Esophagus squamous epithelium (tissue), 5 donors: Measurements from ENCODE around the gene LGI4. TPM values are rescaled to one million over a fixed set of nuclear protein-coding genes. Genes with fewer than 3 reads are reported as not detected.

Experiments used
- DNase-seq: peaks from one replicate; lab custom pipeline; 2025; lab: John Stamatoyannopoulos, UW
- H3K27ac ChIP-seq, 4 donors: fragments of 200-600 bp; sonication (generic); one replicate each; pipeline ENCODE4 v1.5.1; 2016 to 2019; ENCODE audit warnings: mild to moderate bottlenecking in 1 of 4
- H3K27me3 ChIP-seq, 4 donors: fragments of 200-600 bp; sonication (generic); 1 replicate in 3 of 4; 2 replicates in 1 of 4; pipeline versions ENCODE4 v1.5.1 to v1.6.0; 2017 to 2021; ENCODE audit warnings: antibody characterized with exemption in 1 of 4
- H3K36me3 ChIP-seq, 3 donors: fragments of 200-600 bp; sonication (generic); one replicate each; pipeline ENCODE4 v1.5.1; 2016 to 2019
- H3K4me1 ChIP-seq, 3 donors: fragments of 200-600 bp; sonication (generic); one replicate each; pipeline ENCODE4 v1.5.1; 2017 to 2019
- H3K4me3 ChIP-seq, 4 donors: fragments of 200-600 bp; sonication (generic); 1 replicate in 3 of 4; 2 replicates in 1 of 4; pipeline ENCODE4 v1.5.1; 2016 to 2019; ENCODE audit warnings: mild to moderate bottlenecking in 2 of 4, moderate library complexity in 1 of 4
- H3K9me3 ChIP-seq, 3 donors: fragments of 200-600 bp; sonication (generic); one replicate each; pipeline ENCODE4 v1.5.1; 2016 to 2019
- POLR2A ChIP-seq, 4 donors: fragments of 450-650 bp; IDR thresholded peaks; one replicate each; pipeline ENCODE4 v1.6.1; 2017; ENCODE audit warnings: antibody characterized with exemption in 4 of 4, mild to moderate bottlenecking in 4 of 4, moderate library complexity in 3 of 4
- WGBS, 2 donors: methylation state at CpG; one replicate each; pipeline ENCODE4 v1.1.5; 2018; 5-methylcytosine and 5-hydroxymethylcytosine counted together
- intact Hi-C: fragments of 100-400 bp; cut with DNase I; formaldehyde crosslinking; loops from one replicate; pipeline ENCODE4 v1.15.0; 2022
- total RNA-seq, 4 donors: library from RNA; depleted of rRNA; stranded (reverse); fragments of >200 nt; gene quantifications; one replicate each; pipeline ENCODE4 v1.1.0, GENCODE V29; 2016
- TF ChIP-seq, protein P1 (sequence below), 6 experiments: fragments of 450-650 bp in 4 of 6; fragments of 200-600 bp in 2 of 6; sonication (generic) in 2 of 6; IDR thresholded peaks; one replicate each; pipeline ENCODE4 v1.5.1; 2016 to 2019; ENCODE audit warnings: antibody characterized with exemption in 6 of 6, mild to moderate bottlenecking in 4 of 6, moderate library complexity in 4 of 6
- donor health status: DM: yes; HTN: yes; CAD: no.

Gene LGI4
- total RNA-seq, 4 donors from 2014 or later: 1.3 to 8.2 (median 1.6) TPM

DNA sequence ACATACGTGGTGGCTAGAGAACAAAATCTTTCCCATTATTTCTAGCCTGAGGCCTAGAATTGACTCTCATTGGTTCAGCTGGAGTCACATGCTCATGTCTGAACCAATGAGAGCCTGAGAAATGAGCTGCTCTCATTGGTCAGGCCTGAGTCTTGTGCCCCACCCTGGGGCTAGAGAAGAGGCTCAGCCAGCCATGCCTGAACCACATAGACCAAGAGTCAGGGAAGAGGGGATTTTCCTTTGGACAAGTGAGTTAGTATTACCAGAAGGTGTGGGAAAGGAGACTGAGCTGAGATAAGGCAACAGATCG, 26.5 kb upstream of the LGI4 start:
- Histone ChIP-seq H3K27me3 (no peaks in the 10 kb centered on the region), H3K9me3 (peaks cover 4 to 35% (median 19%) of the 10 kb centered on the region in 3 donors), H3K4me3 (no peak overlapping the region), H3K36me3 (peaks cover 0 to 96% (median 18%) of the 10 kb centered on the region in 3 donors), H3K4me1 (peaks cover 0 to 11% (median 0%) of the 10 kb centered on the region in 3 donors), H3K27ac (no peak overlapping the region)
- TF ChIP-seq POLR2A (IDR thresholded peaks at IDR 0.05): no peak
- TF ChIP-seq, protein P1, sequence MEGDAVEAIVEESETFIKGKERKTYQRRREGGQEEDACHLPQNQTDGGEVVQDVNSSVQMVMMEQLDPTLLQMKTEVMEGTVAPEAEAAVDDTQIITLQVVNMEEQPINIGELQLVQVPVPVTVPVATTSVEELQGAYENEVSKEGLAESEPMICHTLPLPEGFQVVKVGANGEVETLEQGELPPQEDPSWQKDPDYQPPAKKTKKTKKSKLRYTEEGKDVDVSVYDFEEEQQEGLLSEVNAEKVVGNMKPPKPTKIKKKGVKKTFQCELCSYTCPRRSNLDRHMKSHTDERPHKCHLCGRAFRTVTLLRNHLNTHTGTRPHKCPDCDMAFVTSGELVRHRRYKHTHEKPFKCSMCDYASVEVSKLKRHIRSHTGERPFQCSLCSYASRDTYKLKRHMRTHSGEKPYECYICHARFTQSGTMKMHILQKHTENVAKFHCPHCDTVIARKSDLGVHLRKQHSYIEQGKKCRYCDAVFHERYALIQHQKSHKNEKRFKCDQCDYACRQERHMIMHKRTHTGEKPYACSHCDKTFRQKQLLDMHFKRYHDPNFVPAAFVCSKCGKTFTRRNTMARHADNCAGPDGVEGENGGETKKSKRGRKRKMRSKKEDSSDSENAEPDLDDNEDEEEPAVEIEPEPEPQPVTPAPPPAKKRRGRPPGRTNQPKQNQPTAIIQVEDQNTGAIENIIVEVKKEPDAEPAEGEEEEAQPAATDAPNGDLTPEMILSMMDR (IDR thresholded peaks at IDR 0.05): no peak
- 89 to 90% methylated on average over 2 of the region's 2 CpGs for WGBS, 2 donors
- no peak for DNase-seq
- intact Hi-C loops: no loop called here

DNA sequence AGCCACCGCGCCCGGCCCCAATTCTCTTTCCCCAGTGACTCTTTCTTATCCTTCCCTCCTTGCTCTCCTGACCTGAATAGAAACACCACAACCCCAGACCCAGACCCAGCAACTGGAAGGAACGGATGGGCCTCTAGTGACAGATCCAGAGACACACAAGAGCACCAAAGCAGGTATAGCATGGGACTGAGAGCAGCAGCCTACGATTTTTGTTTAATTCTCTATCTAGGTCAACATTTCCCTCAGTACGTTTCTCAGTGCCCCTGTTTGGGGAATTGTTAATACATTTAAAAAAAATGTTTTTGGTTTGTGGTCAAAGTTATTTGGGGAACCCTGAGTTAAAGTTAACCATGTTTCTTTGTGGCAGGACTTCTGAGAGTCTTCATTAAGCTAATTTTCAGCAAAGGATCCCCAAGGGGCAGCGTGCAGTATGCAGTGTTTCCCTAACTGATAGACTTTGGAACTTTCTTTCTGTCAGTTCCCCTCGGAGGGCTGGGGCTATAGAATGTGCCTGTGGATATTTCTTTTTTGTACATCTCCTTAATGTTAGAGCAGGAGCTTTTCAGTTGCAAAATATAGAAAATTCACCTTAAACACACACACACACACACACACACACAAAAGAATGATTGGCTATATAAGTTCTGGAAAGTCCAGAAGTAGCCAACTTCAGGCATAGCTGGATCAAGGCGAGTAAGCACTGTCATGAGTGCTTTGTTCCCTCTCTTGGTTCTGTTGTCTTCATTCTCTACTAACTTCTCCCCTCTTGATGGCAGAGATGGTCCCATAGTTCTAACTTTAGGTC, 26.0 kb upstream of the LGI4 start:
- Histone ChIP-seq H3K4me1 (peaks cover 3 to 16% (median 3%) of the 10 kb centered on the region in 3 donors), H3K4me3 (no peak overlapping the region), H3K27ac (no peak overlapping the region), H3K9me3 (peaks cover 0 to 29% (median 13%) of the 10 kb centered on the region in 3 donors), H3K36me3 (peaks cover 0 to 90% (median 13%) of the 10 kb centered on the region in 3 donors), H3K27me3 (peaks cover 0 to under 1% (median 0%) of the 10 kb centered on the region in 4 donors)
- 85 to 92% methylated on average over 6 to 9 of the region's 9 CpGs for whole genome bisulfite sequencing, 2 donors
- DNase-seq: no peak
- TF ChIP-seq, protein P1 (IDR thresholded peaks at IDR 0.05): no peak
- TF ChIP-seq POLR2A (IDR thresholded peaks at IDR 0.05): no peak
- intact Hi-C loops: no loop called here

DNA sequence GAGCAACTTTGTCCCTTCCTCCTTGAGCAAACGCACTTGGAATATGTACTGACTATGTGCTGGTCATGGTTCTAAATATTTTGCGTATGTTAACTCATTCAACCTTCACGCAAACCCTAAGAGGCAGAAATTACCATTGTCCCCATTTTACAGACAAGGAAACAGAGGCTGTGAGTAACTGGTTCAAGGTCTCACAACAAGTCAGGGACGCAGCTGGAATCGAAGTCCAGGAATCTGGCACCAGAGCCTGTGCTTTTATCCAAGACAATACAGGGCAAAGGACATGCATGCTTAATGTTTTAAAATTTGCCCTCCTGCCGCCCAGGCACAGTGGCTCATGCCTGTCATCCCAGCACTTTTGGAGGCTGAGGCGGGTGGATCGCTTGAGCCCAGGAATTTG, 24.7 kb upstream of the LGI4 start:
- intact Hi-C loops: no loop called here
- WGBS, 2 donors: 95 to 96% methylated on average over 7 to 8 of the region's 8 CpGs
- no peak for DNase-seq
- Histone ChIP-seq H3K4me1 (peaks cover 7 to 29% (median 14%) of the 10 kb centered on the region in 3 donors), H3K4me3 (no peak overlapping the region), H3K36me3 (peaks cover 0 to 78% (median 13%) of the 10 kb centered on the region in 3 donors), H3K9me3 (peaks cover 0 to 17% (median 9%) of the 10 kb centered on the region in 3 donors), H3K27me3 (peaks cover 0 to 7% (median 0%) of the 10 kb centered on the region in 4 donors), H3K27ac (no peak overlapping the region)
- no peak for TF ChIP-seq POLR2A (IDR thresholded peaks at IDR 0.05)
- TF ChIP-seq, protein P1 (IDR thresholded peaks at IDR 0.05): no peak

DNA sequence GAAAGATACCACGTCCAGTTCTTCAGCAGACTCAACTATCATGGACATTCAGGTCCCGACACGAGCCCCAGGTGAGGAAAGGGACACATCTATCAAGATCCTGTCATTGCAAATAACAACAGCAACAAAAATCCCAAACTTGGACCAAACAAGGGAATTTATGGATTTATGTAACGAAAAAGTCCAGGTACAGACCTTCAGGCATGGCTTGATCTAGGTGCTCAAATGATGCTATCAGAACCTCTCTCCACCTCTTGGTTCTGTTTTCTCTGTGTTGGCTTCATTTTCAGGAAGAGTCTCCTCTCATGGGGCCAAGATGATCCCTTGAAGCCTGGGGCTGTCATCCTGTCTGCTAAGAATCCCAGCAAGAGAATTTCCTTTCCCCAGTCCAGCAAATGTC, 22.6 kb upstream of the LGI4 start:
- peaks cover 0 to 57% (median 7%) of the 10 kb centered on the region in 3 donors for H3K36me3 ChIP-seq
- 97% methylated on average over 4 of the region's 4 CpGs for WGBS, 2 donors
- intact Hi-C loops: no loop called here

DNA sequence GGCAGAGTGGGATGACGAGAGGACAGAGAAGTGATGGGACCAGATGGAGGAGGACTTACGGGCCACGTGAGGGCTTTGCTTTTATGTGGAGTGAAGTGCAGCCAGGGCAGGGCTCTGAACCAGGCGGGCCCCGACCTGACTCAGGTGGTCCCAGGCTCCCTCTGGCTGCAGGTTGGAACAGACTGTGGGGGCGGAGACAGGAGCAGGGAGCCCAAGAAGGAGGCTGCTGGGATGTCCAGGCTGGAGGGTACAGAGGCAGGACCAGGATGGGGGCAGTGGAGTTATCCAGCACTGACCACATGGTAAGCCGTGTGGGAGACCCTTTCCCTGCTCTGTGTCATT, 21.8 kb upstream of the LGI4 start:
- Histone ChIP-seq H3K36me3 (peaks cover 0 to 49% (median 7%) of the 10 kb centered on the region in 3 donors), H3K4me1 (peaks cover 17 to 37% (median 26%) of the 10 kb centered on the region in 3 donors), H3K9me3 (no peaks in the 10 kb centered on the region), H3K27me3 (peaks cover 0 to 27% (median 3%) of the 10 kb centered on the region in 4 donors), H3K27ac (no peak overlapping the region), H3K4me3 (no peak overlapping the region)
- WGBS, 2 donors: 87% methylated on average over 6 to 7 of the region's 7 CpGs
- intact Hi-C loops: no loop called here
- TF ChIP-seq, protein P1 (IDR thresholded peaks at IDR 0.05): no peak
- no peak for TF ChIP-seq POLR2A (IDR thresholded peaks at IDR 0.05)
- no peak for DNase-seq

More for the DNA sequence above, 22.6 kb upstream of the LGI4 start:
- DNase-seq: no peak
- H3K27me3 ChIP-seq: peaks cover 0 to 24% (median 3%) of the 10 kb centered on the region in 4 donors
- TF ChIP-seq POLR2A (IDR thresholded peaks at IDR 0.05): no peak
- TF ChIP-seq, protein P1 (IDR thresholded peaks at IDR 0.05): no peak
- peaks cover 17 to 37% (median 26%) of the 10 kb centered on the region in 3 donors for H3K4me1 ChIP-seq
- H3K9me3 ChIP-seq: peaks cover 0 to 4% (median 0%) of the 10 kb centered on the region in 3 donors
- H3K4me3 ChIP-seq: no peak overlapping the region
- H3K27ac ChIP-seq: no peak overlapping the region
